Measurements from ENCODE around the gene SPRY1.

SPRY1 gene

GRCh38 chr4:123396307-123397143 lies at the start of gene SPRY1:
TSS of gene SPRY1 (plus strand) at chr4:123396795. CDS start at chr4:123401592, 4,797 bp downstream.
- DNase-seq, result peak; percentile 85

GRCh38 chr4:123346951-123347350 lies 49.6 kb upstream of the SPRY1 start:
- no peak for DNase-seq

GRCh38 chr4:123348946-123349345 lies 47.6 kb upstream of the SPRY1 start:
- DNase-seq, result no peak

GRCh38 chr4:123349421-123350190 lies 47.0 kb upstream of the SPRY1 start:
- no peak for DNase-seq

- DNase-seq, result peak; percentile 2
Observed at GRCh38 chr4:123350191-123350544, 46.4 kb upstream of the SPRY1 start.

- no peak for DNase-seq
Observed at GRCh38 chr4:123350726-123351125, 45.9 kb upstream of the SPRY1 start.

- DNase-seq, result no peak
Observed at GRCh38 chr4:123351713-123352112, 44.9 kb upstream of the SPRY1 start.

- no peak for DNase-seq
Observed at GRCh38 chr4:123352240-123352945, 44.2 kb upstream of the SPRY1 start.

GRCh38 chr4:123352966-123353365 lies 43.6 kb upstream of the SPRY1 start:
- DNase-seq, result no peak

GRCh38 chr4:123353656-123354055 lies 42.9 kb upstream of the SPRY1 start:
- DNase-seq, result no peak

- no peak for DNase-seq
Observed at GRCh38 chr4:123354701-123355100, 41.9 kb upstream of the SPRY1 start.

GRCh38 chr4:123356921-123357320 lies 39.7 kb upstream of the SPRY1 start:
- no peak for DNase-seq

GRCh38 chr4:123359449-123360315 lies 36.9 kb upstream of the SPRY1 start:
- DNase-seq, result no peak

- no peak for DNase-seq
Observed at GRCh38 chr4:123361195-123361861, 35.3 kb upstream of the SPRY1 start.

- DNase-seq, result no peak
Observed at GRCh38 chr4:123362103-123362502, 34.5 kb upstream of the SPRY1 start.

GRCh38 chr4:123363729-123364128 lies 32.9 kb upstream of the SPRY1 start:
- DNase-seq, result no peak

GRCh38 chr4:123364906-123365305 lies 31.7 kb upstream of the SPRY1 start:
- no peak for DNase-seq

GRCh38 chr4:123365412-123365811 lies 31.2 kb upstream of the SPRY1 start:
- DNase-seq, result no peak

- no peak for DNase-seq
Observed at GRCh38 chr4:123366144-123366748, 30.3 kb upstream of the SPRY1 start.

- no peak for DNase-seq
Observed at GRCh38 chr4:123378794-123379193, 17.8 kb upstream of the SPRY1 start.

- DNase-seq, result no peak
Observed at GRCh38 chr4:123379392-123379791, 17.2 kb upstream of the SPRY1 start.

Measured in activated CD4-positive, alpha-beta T cell treated with anti-CD3 and anti-CD28 coated beads, Interleukin-2, amount 50 U/mL, for 16 hours (primary cell).